Measurements from ENCODE around the gene ARMC7. TPM values are rescaled to one million over a fixed set of nuclear protein-coding genes. Genes with fewer than 3 reads are reported as not detected.

ARMC7 gene
- total RNA-seq, 1 experiment from 2014 or later: 22.8 TPM

DNA sequence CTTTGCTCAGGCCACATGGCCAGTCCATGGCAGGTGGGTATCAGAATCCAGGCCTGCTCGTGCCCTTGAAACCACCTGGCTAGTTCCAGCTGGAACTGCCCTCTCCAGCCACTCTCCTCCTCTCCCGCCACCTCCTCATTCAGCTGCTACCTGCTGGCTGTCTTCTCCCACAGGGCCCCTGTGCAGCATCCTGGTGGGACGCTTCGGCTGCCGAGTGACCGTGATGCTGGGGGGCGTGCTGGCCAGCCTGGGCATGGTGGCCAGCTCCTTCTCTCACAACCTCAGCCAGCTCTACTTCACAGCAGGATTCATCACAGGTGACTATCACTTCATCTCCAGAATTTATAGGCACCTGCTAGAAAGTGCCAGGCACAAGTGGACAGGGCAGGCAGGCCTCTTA lies 11.9 kb upstream of the ARMC7 start:
- DNase-seq: no peak
- Histone ChIP-seq H3K9ac (ENCODE audit: extremely low read depth, insufficient read length, low read length) (no peak overlapping the region), H3K4ac (ENCODE audit: low read depth, low read length) (no peak overlapping the region), H3K79me1 (ENCODE audit: insufficient read depth, low read depth, low read length, poor library complexity, severe bottlenecking) (no peaks in the 10 kb centered on the region), H3K23ac (ENCODE audit: insufficient read length, low read depth, low read length) (no peak overlapping the region), H3K56ac (ENCODE audit: insufficient read length, low read depth, low read length) (no peak overlapping the region), H4K91ac (ENCODE audit: insufficient read length, low read depth, low read length) (no peak overlapping the region), H4K20me1 (ENCODE audit: control insufficient read depth, insufficient read depth, insufficient read length) (no peaks in the 10 kb centered on the region), H3K9me3 (ENCODE audit: control insufficient read depth, low read depth, low read length) (no peaks in the 10 kb centered on the region), H3K23me2 (ENCODE audit: insufficient read length, low read depth, low read length, poor library complexity, severe bottlenecking) (no peaks in the 10 kb centered on the region), H2BK15ac (ENCODE audit: low read depth, low read length) (no peak overlapping the region), H3K14ac (ENCODE audit: insufficient read depth, low read length) (no peak overlapping the region), H2BK20ac (ENCODE audit: low read depth, low read length, poor library complexity, severe bottlenecking) (no peak overlapping the region), H2AFZ (ENCODE audit: low read length) (no peak overlapping the region), H2AK5ac (ENCODE audit: insufficient read length, low read length) (no peak overlapping the region), H2BK5ac (ENCODE audit: insufficient read length, low read length) (no peak overlapping the region), H2BK120ac (ENCODE audit: low read depth, low read length, poor library complexity, severe bottlenecking) (no peak overlapping the region), H2BK12ac (ENCODE audit: insufficient read length, low read depth, low read length) (no peak overlapping the region), H4K8ac (replicated peaks; ENCODE audit: insufficient read length, low read depth, low read length) (no peak overlapping the region), H3K27me3 (ENCODE audit: insufficient read depth, low read length) (no peaks in the 10 kb centered on the region), H4K5ac (ENCODE audit: insufficient read length, low read depth, low read length) (no peak overlapping the region), H3T11ph (ENCODE audit: low read length) (no peak overlapping the region), H3K79me2 (ENCODE audit: insufficient read depth, low read length) (no peaks in the 10 kb centered on the region), H3K4me1 (ENCODE audit: insufficient read depth, low read length) (peaks cover 3% of the 10 kb centered on the region; the same call in 1 of the 2 replicates), H3K27ac (ENCODE audit: insufficient read length, low read depth, low read length) (no peak overlapping the region), H3K4me2 (ENCODE audit: insufficient read depth, insufficient read length, low read length) (no peak overlapping the region), H3K18ac (ENCODE audit: insufficient read length, low read depth, low read length) (no peak overlapping the region)
- peak overlapping the region in 1 of 3 experiments; percentile 61; a peak in 1 of 7 replicates for H3K27ac Mint-ChIP-seq
- TF ChIP-seq, protein P1, sequence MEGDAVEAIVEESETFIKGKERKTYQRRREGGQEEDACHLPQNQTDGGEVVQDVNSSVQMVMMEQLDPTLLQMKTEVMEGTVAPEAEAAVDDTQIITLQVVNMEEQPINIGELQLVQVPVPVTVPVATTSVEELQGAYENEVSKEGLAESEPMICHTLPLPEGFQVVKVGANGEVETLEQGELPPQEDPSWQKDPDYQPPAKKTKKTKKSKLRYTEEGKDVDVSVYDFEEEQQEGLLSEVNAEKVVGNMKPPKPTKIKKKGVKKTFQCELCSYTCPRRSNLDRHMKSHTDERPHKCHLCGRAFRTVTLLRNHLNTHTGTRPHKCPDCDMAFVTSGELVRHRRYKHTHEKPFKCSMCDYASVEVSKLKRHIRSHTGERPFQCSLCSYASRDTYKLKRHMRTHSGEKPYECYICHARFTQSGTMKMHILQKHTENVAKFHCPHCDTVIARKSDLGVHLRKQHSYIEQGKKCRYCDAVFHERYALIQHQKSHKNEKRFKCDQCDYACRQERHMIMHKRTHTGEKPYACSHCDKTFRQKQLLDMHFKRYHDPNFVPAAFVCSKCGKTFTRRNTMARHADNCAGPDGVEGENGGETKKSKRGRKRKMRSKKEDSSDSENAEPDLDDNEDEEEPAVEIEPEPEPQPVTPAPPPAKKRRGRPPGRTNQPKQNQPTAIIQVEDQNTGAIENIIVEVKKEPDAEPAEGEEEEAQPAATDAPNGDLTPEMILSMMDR (conservative IDR thresholded peaks at IDR 0.05): no peak
- WGBS (ENCODE audit: extremely low coverage, insufficient read length, low lambda C conversion rate): no CpG with 5 or more reads among the region's 7 CpGs
- peaks cover 7 to 44% (median 36%) of the 10 kb centered on the region in 3 experiments for H3K36me3 Mint-ChIP-seq (ENCODE audit: insufficient read depth in 1 of 3, low read depth in 3 of 3)
- H3K4me1 Mint-ChIP-seq: peaks cover 9% of the 10 kb centered on the region in 2 experiments; a peak in 3 of 4 replicates
- no peaks in the 10 kb centered on the region for H3K27me3 Mint-ChIP-seq (ENCODE audit: low read depth)
- H3K9me3 Mint-ChIP-seq: no peaks in the 10 kb centered on the region
- H3K4me3 Mint-ChIP-seq: no peak overlapping the region
